Measurements from ENCODE around the gene EME2.
"Not testable (repeated sequence)": the region's sequence is repeated elsewhere in the genome, so short reads cannot be mapped to it uniquely, and the experiment has no call there.

EME2 gene, protein sequence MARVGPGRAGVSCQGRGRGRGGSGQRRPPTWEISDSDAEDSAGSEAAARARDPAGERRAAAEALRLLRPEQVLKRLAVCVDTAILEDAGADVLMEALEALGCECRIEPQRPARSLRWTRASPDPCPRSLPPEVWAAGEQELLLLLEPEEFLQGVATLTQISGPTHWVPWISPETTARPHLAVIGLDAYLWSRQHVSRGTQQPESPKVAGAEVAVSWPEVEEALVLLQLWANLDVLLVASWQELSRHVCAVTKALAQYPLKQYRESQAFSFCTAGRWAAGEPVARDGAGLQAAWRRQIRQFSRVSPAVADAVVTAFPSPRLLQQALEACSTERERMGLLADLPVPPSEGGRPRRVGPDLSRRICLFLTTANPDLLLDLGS

DNA sequence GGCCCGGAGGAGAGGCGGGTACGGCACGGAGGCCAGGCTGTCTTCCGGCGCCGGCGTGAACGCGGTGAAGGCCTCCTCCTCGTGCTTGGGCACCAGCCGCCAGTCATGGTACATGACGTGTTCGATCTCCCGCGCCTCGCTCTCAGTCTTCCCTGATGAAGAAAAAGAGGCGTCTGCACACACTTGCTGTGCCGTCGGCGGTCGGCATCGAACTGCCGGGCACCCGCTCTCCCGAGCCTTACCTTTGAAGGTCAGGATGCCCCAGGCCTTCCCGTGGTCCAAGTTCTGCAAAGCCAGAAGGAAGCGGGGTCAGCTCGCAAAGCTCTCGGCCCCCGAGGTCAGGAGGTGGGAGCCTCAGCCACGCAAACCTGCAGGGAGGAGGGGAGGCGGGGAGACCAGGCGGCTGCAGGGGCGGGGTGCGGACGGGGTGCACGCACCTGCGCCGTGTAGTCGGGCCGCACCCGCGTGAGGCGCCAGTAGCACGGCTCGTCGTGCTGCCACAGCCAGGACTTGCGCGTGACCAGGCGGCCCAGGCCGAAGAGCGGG is at the start of gene EME2:
Gene EME2, plus strand, starts transcription at position 449 of the 546 bp plus-strand sequence. CDS start 418 bp downstream, outside the sequence.
- no peaks in the 10 kb centered on the region for H3K27me3 Mint-ChIP-seq
- peaks cover 24% of the 10 kb centered on the region for H3K4me1 Mint-ChIP-seq
- peak within 1 kb of the TSS; percentile 96 for H3K4me3 Mint-ChIP-seq
- peaks cover 11% of the 10 kb centered on the region for H3K36me3 Mint-ChIP-seq
- CTCF ChIA-PET = interaction anchor here (0.8 kb wide), 1 partner anchor 10 kb away, joined by 5 read pairs; the partner anchor contains the start of genes NUBP2 and SPSB3
- H3K9me3 Mint-ChIP-seq = no peaks in the 10 kb centered on the region
- peak within 1 kb of the TSS; percentile 97 for H3K27ac Mint-ChIP-seq
- peak; percentile 66 for DNase-seq

DNA sequence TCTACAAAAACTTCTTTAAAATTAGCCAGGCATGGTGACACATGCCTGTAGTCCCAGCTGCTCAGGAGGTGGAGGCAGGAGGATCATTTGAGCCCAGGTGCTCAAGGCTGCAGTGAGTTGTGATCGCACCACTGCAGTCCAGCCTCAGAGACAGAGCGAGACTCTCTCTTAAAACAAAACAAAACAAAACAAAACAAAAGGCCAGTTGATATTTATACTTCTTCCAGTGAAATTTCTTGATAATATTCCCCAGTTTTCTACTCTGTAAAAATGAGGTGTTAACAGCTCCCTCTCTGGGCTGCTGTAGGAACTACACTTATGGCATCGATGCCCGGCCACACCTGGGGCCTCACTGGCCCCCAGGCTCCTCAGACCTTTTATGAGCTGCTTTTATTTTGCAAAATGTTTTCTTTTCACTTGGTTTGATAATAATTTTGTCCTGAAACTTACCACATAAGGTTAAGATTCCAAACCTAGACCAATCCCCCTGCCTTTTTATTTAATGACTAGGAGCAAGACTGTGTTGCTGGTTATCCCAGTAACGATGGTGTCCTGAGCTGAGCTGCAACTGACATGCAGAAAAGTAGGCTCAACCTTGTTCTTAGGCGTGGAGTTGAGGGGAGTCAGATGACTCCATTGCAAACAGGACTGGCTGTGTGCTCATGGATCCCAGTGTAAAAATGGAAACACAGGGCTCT is 49.0 kb upstream of the EME2 start:
- DNase-seq = peak; percentile 64
- Mint-ChIP-seq H3K27me3 (no peaks in the 10 kb centered on the region), H3K36me3 (peaks cover 17% of the 10 kb centered on the region), H3K27ac (peak overlapping the region; percentile 72), H3K9me3 (no peaks in the 10 kb centered on the region), H3K4me1 (peaks cover 46% of the 10 kb centered on the region), H3K4me3 (no peak overlapping the region)
- CTCF ChIA-PET = interaction anchor here (0.6 to 1.4 kb wide), 11 partner anchors 13 to 621 kb away, joined by 3 to 4 read pairs (median 3); no protein-coding TSS in a partner anchor

DNA sequence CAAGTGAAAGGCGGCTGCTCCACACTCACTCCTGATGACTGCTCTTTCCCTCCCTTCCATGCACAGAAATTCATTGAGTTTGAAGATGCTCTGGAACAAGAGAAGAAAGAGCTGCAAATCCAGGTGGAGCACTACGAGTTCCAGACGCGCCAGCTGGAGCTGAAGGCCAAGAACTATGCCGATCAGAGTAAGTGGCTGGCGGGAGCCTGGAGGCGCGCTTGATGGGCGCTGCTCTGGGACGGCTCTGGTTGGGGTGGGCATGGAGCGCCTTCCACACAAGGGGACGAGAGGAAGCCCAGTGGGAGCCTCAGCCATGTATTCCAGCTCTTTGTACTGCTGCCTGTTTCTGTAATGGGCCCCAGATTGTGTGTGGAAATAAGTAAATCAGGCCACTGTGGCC is 48.1 kb upstream of the EME2 start:
- H3K27me3 Mint-ChIP-seq = no peaks in the 10 kb centered on the region
- DNase-seq = no peak
- peaks cover 21% of the 10 kb centered on the region for H3K36me3 Mint-ChIP-seq
- no peak overlapping the region for H3K27ac Mint-ChIP-seq
- no peak overlapping the region for H3K4me3 Mint-ChIP-seq
- no peaks in the 10 kb centered on the region for H3K9me3 Mint-ChIP-seq
- peaks cover 38% of the 10 kb centered on the region for H3K4me1 Mint-ChIP-seq
- CTCF ChIA-PET = interaction anchor here (1.0 to 1.5 kb wide), 4 partner anchors 14 to 23 kb away, joined by 3 to 5 read pairs (median 4); no protein-coding TSS in a partner anchor

DNA sequence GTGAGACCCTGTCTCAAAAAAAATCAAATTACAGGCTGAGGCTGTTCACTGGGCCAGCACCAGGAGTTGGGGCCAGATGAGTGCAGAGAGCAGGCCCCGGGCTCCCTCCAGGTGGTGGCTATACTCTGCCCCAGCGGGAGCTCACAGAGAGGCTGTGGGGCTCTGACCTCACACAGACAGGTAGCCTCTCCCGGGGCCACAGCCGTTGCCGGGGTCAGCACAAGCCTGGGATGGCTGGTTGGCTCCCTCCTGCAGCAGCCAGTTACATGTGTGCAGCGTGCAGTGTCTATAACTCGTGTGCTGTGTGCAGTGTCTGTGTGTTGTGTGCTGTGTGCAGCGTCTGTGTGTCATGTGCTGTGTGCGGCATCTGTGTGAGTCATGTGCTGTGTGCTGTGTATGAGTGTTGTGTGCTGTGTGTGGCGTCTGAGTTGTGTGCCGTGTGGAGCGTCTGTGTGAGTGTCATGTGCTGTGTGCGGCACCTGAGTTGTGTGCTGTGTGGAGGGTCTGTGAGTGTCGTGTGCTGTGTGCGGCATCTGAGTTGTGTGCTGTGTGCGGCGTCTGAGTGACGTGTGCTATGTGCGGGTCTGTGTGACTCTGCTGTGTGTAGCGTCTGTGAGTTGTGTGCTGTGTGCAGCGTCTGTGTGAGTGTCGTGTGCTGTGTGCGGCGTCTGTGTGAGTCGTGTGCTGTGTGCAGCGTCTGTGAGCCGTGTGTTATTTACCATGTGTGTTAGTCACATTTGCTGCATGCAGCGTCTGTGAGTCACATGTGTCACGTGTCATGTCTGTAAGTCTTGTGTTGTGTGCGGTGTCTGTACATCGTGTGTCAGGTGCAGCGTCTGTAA is 45.7 kb upstream of the EME2 start:
- no peak overlapping the region for H3K4me3 Mint-ChIP-seq
- no peaks in the 10 kb centered on the region for H3K9me3 Mint-ChIP-seq
- H3K27me3 Mint-ChIP-seq = no peaks in the 10 kb centered on the region
- H3K27ac Mint-ChIP-seq = peak overlapping the region; percentile 4
- H3K4me1 Mint-ChIP-seq = peaks cover 19% of the 10 kb centered on the region
- CTCF ChIA-PET = no interaction called here
- H3K36me3 Mint-ChIP-seq = peaks cover 21% of the 10 kb centered on the region
- DNase-seq = no peak

DNA sequence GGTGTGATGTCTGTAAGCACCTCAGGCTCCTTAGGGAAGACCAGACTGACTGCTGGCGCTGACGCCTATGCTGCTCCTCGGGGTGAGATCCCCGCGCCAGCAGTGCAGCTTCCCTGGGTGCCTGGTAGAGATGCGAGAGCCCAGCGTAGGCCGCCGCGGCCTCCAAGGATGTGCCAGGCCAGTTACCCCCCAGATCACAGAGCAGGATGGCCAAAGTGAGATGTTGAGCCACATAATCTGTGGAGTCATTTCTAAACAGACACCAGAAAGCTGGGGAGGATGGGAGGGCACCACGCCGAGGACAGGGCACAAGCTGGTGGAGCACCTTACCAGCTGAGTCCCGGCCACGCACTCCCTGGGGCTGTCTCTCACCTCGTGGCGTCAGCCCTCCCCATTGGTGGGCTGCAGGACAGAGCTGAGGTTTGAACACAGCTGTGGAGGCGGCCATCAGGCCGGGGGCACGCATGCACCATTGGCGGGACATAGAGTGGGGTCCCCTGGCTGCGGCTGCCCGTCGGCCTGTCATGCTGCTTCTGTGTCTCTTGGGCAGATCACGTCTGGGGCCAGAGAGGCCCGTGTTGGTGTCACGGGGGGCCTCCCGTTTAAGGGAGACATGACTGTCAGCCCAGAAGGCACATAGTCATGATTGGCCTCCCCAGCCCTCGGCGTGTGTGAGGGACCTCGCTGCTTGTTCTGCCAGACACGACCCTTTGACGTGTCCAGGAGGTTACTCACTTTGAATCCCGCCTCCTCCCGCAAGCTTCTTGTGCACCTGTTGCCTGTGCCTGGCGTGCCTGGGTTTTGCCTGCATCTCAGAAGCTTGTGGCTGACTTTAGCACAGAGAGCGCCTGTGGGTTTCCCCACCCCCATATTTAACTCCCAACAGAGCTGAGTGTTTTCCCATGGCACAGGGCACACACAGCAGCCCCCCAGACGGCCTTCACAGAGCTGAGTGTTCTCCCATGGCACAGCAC is 44.7 kb upstream of the EME2 start:
- no peak for DNase-seq
- H3K27me3 Mint-ChIP-seq = no peaks in the 10 kb centered on the region
- peaks cover 9% of the 10 kb centered on the region for H3K4me1 Mint-ChIP-seq
- peaks cover 22% of the 10 kb centered on the region for H3K36me3 Mint-ChIP-seq
- H3K9me3 Mint-ChIP-seq = no peaks in the 10 kb centered on the region
- CTCF ChIA-PET = no interaction called here
- H3K4me3 Mint-ChIP-seq = no peak overlapping the region
- H3K27ac Mint-ChIP-seq = peak overlapping the region; percentile 4

DNA sequence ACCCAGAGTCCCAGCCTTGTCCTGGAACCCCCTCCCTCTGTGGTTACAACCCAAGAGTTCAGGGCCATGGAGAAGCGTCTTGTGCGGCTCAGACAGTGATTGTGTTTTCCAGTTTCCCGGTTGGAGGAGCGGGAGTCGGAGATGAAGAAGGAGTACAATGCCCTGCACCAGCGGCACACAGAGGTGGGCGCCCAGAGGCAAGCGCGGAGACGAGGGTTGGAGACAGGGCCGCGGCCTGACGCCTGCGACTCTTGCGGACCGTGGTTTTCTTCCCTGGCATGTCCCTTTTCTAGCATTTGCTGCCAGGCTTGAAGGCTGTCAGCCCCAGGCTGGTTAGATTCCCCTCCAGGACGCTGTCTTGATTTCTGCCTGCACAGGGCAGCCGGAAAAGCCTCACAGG is 43.6 kb upstream of the EME2 start:
- Mint-ChIP-seq H3K9me3 (no peaks in the 10 kb centered on the region), H3K27me3 (no peaks in the 10 kb centered on the region), H3K27ac (no peak overlapping the region), H3K36me3 (peaks cover 25% of the 10 kb centered on the region), H3K4me3 (no peak overlapping the region), H3K4me1 (no peaks in the 10 kb centered on the region)
- DNase-seq = no peak
- CTCF ChIA-PET = interaction anchor here (1.3 kb wide), 1 partner anchor 23 kb away, joined by 4 read pairs; the partner anchor contains the start of gene MAPK8IP3

DNA sequence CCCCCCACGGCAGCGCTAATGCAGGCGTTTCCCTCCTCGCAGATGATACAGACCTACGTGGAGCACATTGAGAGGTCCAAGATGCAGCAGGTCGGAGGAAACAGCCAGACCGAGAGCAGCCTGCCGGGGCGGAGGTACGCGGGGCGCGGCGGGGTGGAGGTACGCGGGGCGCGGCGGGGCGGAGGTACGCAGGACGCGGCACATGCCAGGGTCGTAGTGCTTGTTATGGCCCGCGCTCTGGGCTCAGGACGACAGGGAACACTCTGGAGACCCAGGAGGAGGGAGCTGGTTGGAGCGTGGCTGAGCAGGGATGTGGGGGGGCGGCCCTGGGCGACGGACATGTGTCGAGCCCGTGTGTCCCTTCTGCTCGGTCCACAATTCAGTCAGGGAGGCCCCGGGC is 43.2 kb upstream of the EME2 start:
- H3K36me3 Mint-ChIP-seq = peaks cover 25% of the 10 kb centered on the region
- H3K9me3 Mint-ChIP-seq = no peaks in the 10 kb centered on the region
- no peaks in the 10 kb centered on the region for H3K27me3 Mint-ChIP-seq

DNA sequence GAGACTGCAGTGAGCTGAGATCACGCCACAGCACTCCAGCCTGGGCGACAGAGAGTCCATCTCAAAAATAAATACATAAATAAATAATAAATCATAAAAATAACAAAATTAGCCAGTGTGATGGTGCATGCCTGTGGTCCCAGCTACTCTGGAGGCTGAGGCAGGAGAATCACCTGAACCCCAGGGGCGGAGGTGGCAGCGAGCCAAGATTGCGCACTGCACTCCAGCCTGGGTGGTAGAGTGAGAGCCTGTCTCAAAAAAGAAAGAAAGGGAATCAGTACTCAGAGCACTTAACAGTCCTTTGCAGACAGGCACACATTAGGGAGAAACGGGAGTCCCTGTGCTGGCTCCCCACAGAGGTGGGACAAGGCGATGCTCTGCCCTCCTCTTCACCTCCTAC is 41.5 kb upstream of the EME2 start:
- H3K27me3 Mint-ChIP-seq = no peaks in the 10 kb centered on the region
- H3K4me1 Mint-ChIP-seq = no peaks in the 10 kb centered on the region
- DNase-seq = no peak
- peaks cover 22% of the 10 kb centered on the region for H3K36me3 Mint-ChIP-seq
- H3K9me3 Mint-ChIP-seq = no peaks in the 10 kb centered on the region
- H3K27ac Mint-ChIP-seq = no peak overlapping the region
- no peak overlapping the region for H3K4me3 Mint-ChIP-seq
- CTCF ChIA-PET = no interaction called here

More for the DNA sequence above, 43.2 kb upstream of the EME2 start:
- DNase-seq = no peak
- CTCF ChIA-PET = interaction anchor here (1.3 kb wide), 1 partner anchor 24 kb away, joined by 4 read pairs; the partner anchor contains the start of gene MAPK8IP3
- Mint-ChIP-seq H3K27ac (no peak overlapping the region), H3K4me3 (no peak overlapping the region), H3K4me1 (no peaks in the 10 kb centered on the region)

DNA sequence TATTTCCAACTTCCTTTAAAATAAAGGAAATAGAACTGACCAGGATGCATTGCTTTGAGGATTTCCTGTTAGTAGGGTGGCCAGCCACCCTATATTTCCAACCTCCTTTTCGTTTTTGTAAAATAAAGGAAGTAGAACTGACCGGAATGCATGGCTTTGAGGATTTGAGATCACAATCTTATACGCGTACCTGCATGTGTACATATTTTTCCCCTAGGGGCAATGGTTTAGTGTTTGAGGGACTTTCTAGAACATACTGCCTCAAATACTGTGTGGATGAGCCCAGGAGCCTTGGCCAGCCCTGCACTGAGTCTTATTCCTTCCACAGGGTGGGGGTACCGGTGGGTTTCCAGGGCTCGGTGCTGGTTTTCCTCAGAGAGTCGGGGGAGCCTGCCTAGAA is 41.0 kb upstream of the EME2 start:
- no peak for DNase-seq
- Mint-ChIP-seq H3K9me3 (no peaks in the 10 kb centered on the region), H3K4me3 (no peak overlapping the region), H3K4me1 (no peaks in the 10 kb centered on the region), H3K27ac (no peak overlapping the region), H3K27me3 (no peaks in the 10 kb centered on the region), H3K36me3 (peaks cover 19% of the 10 kb centered on the region)
- CTCF ChIA-PET = interaction anchor here (1.5 kb wide), 1 partner anchor 16 kb away, joined by 3 read pairs; no protein-coding TSS in a partner anchor

DNA sequence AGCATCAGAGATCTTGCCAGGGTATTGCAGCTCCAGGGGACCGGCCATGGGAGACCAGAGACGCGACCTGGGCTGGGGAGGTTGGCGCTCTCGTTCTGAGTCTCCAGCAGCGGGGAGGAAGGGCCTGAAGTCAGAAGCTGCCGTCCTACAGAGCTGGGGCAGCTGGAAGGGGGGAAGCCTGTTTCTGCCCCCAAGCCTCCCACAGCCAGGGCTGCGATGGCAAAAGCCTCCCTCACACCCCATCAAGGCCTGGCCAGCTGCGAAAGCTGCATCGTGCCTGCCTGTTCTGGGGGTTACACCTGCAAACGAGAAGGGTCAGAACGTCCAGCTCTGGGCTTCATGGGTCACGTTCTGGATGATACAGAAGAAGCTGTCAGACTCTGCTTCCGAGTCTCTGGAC is 40.5 kb upstream of the EME2 start:
- DNase-seq = no peak
- CTCF ChIA-PET = interaction anchor here (1.5 kb wide), 1 partner anchor 17 kb away, joined by 3 read pairs; no protein-coding TSS in a partner anchor
- no peaks in the 10 kb centered on the region for H3K4me1 Mint-ChIP-seq
- no peak overlapping the region for H3K4me3 Mint-ChIP-seq
- no peak overlapping the region for H3K27ac Mint-ChIP-seq
- no peaks in the 10 kb centered on the region for H3K9me3 Mint-ChIP-seq
- peaks cover 17% of the 10 kb centered on the region for H3K36me3 Mint-ChIP-seq
- no peaks in the 10 kb centered on the region for H3K27me3 Mint-ChIP-seq

DNA sequence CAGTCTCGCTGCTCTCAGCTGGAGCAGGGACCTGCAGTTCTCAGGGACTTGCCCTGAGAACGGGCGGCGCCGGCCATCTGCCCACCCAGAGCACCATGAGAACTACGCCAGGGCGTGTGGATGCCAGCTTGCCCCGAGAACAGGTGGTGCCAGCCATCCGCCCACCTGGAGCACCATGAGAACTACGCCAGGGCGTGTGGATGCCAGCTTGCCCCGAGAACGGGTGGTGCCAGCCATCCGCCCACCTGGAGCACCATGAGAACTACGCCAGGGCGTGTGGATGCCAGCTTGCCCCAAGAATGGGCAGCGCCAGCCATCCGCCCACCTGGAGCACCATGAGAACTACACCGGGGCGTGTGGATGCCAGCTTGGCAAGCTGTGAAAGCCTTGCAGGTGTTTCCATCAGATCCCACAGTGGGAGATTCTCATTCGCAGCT is 40.0 kb upstream of the EME2 start:
- peaks cover 12% of the 10 kb centered on the region for H3K36me3 Mint-ChIP-seq
- H3K4me1 Mint-ChIP-seq, H3K4me3 Mint-ChIP-seq, H3K9me3 Mint-ChIP-seq, H3K27ac Mint-ChIP-seq, DNase-seq, H3K27me3 Mint-ChIP-seq: not testable (repeated sequence)
- CTCF ChIA-PET = interaction anchor here (1.5 kb wide), 1 partner anchor 17 kb away, joined by 3 read pairs; no protein-coding TSS in a partner anchor

DNA sequence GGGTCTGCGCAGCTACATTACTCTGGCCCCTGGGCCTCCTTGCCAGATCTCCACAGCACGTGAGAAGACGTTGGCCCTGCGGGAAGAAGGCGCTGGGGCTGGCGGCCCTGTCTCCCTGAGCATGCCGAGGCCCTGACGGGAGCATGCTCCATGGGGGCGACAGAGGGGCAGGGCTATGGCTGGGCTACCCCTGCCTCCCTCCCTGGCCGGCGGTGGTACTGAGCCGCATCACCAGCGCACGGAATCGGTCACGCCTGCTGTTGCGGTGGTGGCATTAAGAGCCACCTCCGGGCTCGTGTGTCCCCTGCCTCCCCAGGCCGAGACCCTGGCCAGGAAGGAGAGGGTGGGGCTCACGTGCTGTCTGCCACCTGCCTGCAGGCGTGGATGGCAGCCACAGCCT is 38.5 kb upstream of the EME2 start:
- Mint-ChIP-seq H3K27ac (no peak overlapping the region), H3K36me3 (peaks cover 5% of the 10 kb centered on the region), H3K9me3 (no peaks in the 10 kb centered on the region), H3K4me1 (no peaks in the 10 kb centered on the region), H3K27me3 (no peaks in the 10 kb centered on the region), H3K4me3 (no peak overlapping the region)
- CTCF ChIA-PET = no interaction called here
- no peak for DNase-seq

DNA sequence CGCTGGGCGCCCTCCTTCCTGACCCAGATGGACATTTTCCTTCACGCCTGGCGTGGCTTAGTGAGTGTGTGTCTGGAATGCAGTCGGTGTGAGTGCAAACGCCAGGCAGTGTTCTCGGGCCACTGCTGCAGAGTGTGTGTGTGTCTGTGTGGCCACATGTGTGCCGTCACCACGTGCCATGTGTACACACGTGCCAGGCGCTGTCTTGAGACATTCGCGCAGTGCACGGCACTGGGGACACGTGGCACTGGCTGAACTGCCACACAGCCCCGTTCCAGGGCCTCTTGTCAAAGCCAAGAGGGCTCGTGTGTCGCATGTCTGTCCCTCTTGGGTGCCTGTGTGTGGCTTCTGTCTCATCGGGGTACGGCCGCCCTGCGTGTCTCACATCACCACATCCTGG is 37.8 kb upstream of the EME2 start:
- CTCF ChIA-PET = no interaction called here
- no peak overlapping the region for H3K27ac Mint-ChIP-seq
- no peak overlapping the region for H3K4me3 Mint-ChIP-seq
- H3K9me3 Mint-ChIP-seq = no peaks in the 10 kb centered on the region
- H3K4me1 Mint-ChIP-seq = no peaks in the 10 kb centered on the region
- no peak for DNase-seq
- peaks cover 5% of the 10 kb centered on the region for H3K36me3 Mint-ChIP-seq
- H3K27me3 Mint-ChIP-seq = no peaks in the 10 kb centered on the region
